ENCODE data around the gene TIA1.

DNA sequence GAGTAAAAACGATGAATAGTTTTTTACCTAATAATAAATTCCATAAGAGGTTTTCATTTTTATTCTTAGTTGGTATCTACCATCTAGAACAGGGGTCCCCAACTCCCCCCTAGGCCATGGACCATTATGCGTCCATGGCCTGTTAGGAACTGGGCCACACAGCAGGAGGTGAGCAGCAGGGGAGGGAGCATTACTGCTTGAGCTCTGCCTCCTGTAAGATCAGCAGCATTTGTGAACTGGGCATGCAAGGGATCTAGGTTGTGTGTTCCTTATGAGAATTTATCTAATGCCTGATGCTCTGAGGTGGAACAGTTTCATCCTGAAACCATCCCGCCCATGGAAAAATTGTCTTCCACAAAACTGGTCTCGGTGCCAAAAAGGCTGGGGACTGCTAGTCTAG lies 5.9 kb downstream of the TIA1 start:
- TF ChIP-seq, protein P1, sequence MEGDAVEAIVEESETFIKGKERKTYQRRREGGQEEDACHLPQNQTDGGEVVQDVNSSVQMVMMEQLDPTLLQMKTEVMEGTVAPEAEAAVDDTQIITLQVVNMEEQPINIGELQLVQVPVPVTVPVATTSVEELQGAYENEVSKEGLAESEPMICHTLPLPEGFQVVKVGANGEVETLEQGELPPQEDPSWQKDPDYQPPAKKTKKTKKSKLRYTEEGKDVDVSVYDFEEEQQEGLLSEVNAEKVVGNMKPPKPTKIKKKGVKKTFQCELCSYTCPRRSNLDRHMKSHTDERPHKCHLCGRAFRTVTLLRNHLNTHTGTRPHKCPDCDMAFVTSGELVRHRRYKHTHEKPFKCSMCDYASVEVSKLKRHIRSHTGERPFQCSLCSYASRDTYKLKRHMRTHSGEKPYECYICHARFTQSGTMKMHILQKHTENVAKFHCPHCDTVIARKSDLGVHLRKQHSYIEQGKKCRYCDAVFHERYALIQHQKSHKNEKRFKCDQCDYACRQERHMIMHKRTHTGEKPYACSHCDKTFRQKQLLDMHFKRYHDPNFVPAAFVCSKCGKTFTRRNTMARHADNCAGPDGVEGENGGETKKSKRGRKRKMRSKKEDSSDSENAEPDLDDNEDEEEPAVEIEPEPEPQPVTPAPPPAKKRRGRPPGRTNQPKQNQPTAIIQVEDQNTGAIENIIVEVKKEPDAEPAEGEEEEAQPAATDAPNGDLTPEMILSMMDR (IDR thresholded peaks at IDR 0.05): no peak
- TF ChIP-seq POLR2A (IDR thresholded peaks at IDR 0.05) (no peak), EP300 (IDR thresholded peaks at IDR 0.05) (no peak)

Measured in ovary (tissue), 3 donors.